Neural progenitor cell (in vitro differentiated cells): Measurements from ENCODE around the gene ASTN2.

Experiments
- EZH2 ChIP-seq: fragments of 200-600 bp; sonication (generic); IDR thresholded peaks from 2 replicates; pipeline ENCODE4 v1.6.1; 2017; ENCODE audit warnings: antibody characterized with exemption, mild to moderate bottlenecking, moderate library complexity
- EZH2phosphoT487 ChIP-seq: fragments of 200-600 bp; sonication (generic); IDR thresholded peaks from 2 replicates; pipeline ENCODE4 v1.6.1; 2017; ENCODE audit warnings: antibody characterized with exemption
- TF ChIP-seq, protein P1 (sequence below): fragments of 200-600 bp; sonication (generic); IDR thresholded peaks from 2 replicates; pipeline ENCODE4 v1.5.1; 2017; ENCODE audit warnings: antibody characterized with exemption, mild to moderate bottlenecking

DNA sequence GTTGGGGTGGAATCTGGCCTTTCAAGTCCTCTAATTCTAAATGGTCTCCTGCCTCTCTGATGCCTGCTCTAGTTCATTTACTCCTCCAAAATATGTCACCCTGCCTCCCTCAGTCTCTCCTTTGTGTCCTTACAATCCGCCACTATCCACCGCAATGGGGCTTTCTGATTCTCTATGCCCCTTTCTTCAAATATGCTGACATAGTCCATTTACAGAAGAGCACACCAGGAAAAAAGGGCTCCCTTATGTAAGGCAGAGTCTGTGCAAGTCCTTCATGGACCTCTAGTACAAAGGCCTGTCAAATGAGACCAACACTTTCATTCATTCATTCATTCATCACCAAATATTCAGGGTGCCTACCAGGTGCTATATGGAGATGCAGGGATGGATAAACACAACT, 2.0 kb upstream of the ASTN2 start:
- TF ChIP-seq, protein P1, sequence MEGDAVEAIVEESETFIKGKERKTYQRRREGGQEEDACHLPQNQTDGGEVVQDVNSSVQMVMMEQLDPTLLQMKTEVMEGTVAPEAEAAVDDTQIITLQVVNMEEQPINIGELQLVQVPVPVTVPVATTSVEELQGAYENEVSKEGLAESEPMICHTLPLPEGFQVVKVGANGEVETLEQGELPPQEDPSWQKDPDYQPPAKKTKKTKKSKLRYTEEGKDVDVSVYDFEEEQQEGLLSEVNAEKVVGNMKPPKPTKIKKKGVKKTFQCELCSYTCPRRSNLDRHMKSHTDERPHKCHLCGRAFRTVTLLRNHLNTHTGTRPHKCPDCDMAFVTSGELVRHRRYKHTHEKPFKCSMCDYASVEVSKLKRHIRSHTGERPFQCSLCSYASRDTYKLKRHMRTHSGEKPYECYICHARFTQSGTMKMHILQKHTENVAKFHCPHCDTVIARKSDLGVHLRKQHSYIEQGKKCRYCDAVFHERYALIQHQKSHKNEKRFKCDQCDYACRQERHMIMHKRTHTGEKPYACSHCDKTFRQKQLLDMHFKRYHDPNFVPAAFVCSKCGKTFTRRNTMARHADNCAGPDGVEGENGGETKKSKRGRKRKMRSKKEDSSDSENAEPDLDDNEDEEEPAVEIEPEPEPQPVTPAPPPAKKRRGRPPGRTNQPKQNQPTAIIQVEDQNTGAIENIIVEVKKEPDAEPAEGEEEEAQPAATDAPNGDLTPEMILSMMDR: no peak
- TF ChIP-seq EZH2 (no peak), EZH2phosphoT487 (no peak)
